HG03432 (cell line): ENCODE data around the gene RGPD3.
"Not testable (repeated sequence)": the region's sequence is repeated elsewhere in the genome, so short reads cannot be mapped to it uniquely, and the experiment has no call there.

Experiments
- ATAC-seq: cut with Tn5 transposase; IDR thresholded peaks from one replicate; pipeline ENCODE4 v1.9.1; 2021; ENCODE audit warnings: mild to moderate bottlenecking, moderate library complexity; ENCODE audit not compliant: unreplicated experiment

RGPD3 gene

DNA sequence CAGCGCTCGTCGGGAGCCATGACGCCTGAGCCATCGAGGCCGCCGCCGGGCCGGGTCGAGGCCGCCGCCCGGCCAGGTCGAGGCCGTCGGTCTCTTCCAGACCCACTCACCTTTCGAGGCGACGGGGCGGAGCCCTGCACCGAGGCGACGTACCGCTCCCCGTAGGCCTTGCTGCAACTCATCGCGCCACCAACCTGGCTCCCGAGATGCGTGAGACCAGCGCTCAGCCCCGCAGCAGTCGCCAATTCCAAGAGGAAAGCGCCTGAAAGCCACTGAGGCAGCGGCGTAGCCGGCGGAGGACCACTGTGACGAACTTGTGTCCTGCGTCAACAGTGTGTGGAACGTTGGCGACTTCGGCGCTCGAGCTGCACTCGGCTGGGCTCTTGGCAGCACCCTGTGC is at the start of gene RGPD3:
Gene RGPD3, minus strand, starts transcription at position 307 of the 400 bp plus-strand sequence. Its CDS starts 125 bp downstream, at position 182.
- not testable (repeated sequence) for ATAC-seq

- ATAC-seq, result no peak
Measured at GRCh38 chr2:106517329-106517728, 49.1 kb upstream of the RGPD3 start.

DNA sequence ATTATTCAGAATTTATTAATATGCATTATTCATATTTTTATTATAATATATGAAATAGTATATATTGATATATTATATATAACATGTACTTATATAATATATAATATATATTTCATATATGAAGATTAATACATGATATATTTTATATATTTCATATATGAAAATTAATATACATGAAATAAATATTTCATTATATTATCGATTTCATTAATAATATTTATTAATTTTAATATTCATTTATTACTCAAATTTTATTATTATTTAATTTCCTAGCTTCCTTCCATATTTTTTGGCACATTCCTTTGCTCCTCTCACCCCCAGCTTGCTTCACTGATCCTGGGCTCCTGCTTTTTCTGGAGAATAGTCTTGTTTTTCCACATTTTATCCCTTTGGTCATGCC is 48.7 kb upstream of the RGPD3 start:
- no peak for ATAC-seq

- ATAC-seq, result no peak
Measured at GRCh38 chr2:106516436-106516835, 48.2 kb upstream of the RGPD3 start.

GRCh38 chr2:106514827-106515226 is 46.6 kb upstream of the RGPD3 start:
- ATAC-seq, result not testable (repeated sequence)

DNA sequence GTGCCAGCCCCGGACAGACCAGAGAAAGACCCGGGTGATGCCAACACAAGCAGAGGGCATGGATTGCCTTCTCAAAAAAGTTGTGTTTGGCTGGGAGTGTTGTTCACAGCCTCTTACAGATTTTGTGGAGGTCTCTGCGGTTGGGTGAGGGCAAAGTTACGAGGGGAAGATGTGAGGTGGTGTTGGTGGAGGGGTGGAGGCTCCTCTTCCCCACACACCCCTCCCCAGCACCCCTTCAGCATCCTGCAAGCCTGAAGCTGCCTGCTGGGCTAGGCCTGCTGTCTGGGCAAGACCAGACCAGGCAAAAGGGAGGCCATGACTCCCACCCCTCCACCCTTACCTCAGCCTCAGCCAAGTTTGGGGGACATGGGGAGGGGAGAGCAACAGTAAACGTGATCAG is 45.2 kb upstream of the RGPD3 start:
- not testable (repeated sequence) for ATAC-seq

DNA sequence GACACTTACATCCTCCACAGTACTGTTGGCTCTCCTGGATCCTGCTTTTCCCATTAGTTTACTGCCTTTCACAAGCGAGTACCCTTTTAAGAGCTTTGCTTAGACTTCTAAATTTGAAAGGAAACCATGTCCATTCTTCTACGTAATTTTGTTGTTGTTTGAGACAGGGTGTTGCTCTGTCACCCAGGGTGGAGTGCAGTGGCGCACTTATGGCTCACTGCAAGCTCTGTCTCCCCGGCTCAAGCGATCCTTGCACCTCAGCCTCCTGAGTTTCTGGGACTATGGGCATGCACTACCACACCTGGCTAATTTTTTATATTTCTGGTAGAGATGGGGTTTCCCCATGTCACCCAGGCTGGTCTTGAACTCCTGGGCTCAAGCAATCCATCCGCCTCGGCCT is 43.7 kb upstream of the RGPD3 start:
- not testable (repeated sequence) for ATAC-seq

GRCh38 chr2:106511476-106511901 is 43.3 kb upstream of the RGPD3 start:
- not testable (repeated sequence) for ATAC-seq

- not testable (repeated sequence) for ATAC-seq
Measured at GRCh38 chr2:106510791-106511190, 42.6 kb upstream of the RGPD3 start.

DNA sequence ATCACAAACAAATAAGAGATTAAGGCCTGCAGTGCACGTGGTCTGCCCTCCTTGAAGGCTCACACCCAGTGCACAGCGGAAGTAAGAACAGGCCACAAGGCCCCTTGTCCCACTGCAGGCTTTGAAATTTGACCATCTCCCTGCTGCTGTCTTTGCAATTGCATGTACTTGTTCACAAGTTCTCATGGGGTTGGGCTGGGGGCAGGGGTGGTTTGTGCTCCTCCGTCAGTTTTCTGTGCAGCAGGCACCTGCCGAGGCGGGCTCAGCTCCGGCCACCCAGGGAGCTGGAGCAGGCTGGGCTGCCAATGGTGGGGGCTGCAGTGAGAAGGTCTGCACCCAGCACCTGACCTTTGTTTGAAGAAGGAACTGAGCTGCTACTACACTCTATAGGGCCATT is 41.2 kb upstream of the RGPD3 start:
- ATAC-seq, result not testable (repeated sequence)

- not testable (repeated sequence) for ATAC-seq
Measured at GRCh38 chr2:106508660-106509373, 40.6 kb upstream of the RGPD3 start.

DNA sequence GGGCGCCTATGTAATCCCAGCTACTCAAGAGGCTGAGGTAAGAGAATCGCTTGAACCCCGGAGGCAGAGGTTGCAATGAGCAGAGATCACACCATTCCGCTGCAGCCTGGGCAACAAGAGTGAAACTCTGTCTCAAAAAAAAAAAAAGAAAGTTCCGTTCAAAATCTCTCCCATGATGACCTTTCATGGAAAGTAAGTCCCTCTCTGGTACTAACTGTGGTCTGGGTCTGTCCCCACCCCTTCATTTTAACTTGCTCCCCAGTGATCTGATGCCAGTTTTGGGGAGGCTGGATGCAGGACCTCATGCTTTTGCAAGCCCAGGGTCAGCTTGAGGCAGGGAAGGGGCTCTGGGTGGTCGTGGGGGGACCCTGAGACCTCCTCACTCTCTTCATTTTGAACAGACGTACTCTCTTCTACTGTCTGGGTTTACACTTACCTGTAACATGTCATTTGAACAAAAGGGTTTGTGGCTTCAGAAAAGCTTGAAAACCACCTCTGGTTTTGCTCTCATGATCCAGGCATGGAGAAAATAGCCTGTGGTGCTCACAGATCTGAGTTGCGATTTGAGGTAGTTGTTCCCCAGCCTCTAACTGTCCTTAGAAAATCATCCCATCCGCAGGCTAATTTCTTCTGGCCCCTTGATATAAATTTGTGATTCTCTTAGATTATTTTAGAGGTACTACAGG is 37.9 kb upstream of the RGPD3 start:
- not testable (repeated sequence) for ATAC-seq

GRCh38 chr2:106504787-106505186 is 36.6 kb upstream of the RGPD3 start:
- ATAC-seq, result not testable (repeated sequence)

DNA sequence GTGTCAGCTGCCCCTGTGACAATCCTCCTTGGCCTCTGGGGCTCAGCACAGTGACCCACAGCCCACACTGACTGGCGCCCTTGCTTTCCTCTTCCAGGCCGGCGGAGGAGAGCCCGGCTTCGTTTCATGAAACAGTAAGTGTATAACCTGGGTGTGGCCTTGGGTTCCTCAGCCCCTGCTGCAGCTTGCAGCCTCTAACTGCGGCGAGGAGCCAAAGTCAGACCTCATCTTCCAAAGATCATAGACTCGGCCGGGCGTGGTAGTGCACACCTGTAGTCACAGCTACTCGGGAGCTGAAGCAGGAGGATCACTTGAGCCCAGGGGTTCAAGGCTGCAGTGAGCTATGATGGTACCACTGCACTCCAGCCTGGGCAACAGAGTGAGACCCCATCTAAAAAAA is 36.0 kb upstream of the RGPD3 start:
- ATAC-seq, result not testable (repeated sequence)

DNA sequence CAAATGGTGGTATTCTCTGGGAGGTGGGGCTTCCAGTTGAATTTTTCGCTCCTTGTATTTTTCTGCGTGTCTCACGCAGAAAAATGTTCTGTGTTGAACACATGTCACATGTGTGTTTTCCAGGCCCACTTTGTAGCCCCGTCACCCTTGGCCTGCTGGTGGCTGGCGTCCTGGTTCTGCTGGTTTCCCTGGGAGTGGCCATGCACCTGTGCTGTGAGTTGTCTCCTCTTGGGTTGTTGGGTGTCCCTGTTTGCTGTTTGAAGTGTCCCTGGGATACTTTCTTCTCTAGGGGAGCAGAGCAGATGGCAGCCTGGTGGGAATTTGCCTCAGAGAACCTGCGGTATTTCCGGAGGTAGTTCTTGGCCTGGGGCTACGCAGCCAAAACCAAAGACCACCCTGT is 34.1 kb upstream of the RGPD3 start:
- ATAC-seq, result not testable (repeated sequence)

DNA sequence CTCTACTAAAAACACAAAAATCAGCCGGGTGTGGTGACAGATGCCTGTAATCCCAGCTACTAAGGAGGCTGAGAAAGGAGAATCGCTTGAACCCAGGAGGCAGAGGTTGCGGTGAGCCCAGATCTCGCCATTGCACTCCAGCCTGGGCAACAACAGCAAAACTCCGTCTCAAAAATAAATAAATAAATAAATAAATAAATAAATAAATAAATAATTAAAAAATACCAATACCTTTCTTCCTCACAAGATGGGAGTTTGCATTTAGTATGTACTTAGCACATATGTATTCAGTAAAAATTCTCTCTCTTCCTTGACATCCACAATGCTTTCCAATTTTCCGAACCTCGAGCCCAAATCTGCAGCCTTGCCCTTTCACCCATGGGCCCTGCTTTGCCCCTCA is 32.1 kb upstream of the RGPD3 start:
- ATAC-seq, result not testable (repeated sequence)

DNA sequence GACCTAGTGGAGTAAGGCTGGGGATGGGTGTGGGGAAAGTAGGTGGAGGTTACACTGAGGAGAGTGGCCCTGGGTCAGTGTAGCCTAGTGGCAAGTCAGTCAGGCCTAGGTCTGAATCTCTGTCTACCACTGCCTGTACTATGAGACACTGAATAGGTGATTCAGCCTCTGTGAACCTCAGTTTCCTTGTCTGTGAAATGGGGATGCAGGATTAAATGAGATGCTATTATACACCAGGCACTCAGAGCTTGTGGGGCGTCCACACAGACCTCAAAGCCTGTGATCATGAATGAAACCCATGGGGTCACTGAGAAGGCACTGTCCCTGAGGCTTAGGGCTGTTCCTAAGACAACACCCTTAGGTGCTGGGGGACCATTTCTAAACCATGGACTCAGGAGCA is 30.3 kb upstream of the RGPD3 start:
- ATAC-seq, result not testable (repeated sequence)

DNA sequence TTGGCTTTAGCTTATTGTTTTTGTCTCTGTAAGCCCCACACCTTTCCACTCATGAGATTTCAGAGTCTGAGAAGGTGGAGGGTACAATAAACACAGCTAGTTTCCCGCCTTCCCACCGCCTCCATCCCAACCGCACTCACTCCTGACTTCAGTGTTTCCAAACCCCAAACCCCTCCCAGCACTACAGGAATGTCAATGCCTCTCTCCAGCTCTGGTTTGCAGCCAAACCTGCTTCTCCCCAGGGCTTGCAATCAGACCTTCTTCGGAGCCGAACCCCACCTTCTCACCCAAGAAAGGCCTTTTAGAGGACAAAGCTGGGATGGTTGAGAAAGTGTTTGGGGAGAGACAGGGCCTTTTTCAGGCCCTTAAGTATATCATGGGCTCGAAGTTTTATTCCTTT is 24.7 kb upstream of the RGPD3 start:
- not testable (repeated sequence) for ATAC-seq

- not testable (repeated sequence) for ATAC-seq
Measured at GRCh38 chr2:106492399-106492798, 24.2 kb upstream of the RGPD3 start.

DNA sequence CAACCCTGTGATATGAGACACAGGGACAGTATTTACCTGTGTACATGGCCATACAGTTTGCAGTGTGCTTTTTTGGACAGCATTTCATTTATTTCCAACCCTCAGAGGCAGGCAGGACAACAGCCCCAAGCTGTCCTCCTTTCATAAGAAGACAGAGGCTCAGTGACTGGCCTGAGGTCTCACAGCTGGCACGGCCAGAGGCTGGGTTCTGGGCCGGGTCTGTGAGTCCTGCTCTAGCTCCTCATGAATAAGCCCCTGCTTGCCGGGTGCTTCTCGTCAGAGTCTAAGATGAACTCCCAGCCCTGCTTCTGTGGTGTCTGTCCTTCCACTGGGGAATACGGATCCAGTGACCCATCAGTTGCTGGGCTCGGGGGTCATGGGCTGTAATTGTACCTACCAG is 21.5 kb upstream of the RGPD3 start:
- ATAC-seq, result not testable (repeated sequence)

DNA sequence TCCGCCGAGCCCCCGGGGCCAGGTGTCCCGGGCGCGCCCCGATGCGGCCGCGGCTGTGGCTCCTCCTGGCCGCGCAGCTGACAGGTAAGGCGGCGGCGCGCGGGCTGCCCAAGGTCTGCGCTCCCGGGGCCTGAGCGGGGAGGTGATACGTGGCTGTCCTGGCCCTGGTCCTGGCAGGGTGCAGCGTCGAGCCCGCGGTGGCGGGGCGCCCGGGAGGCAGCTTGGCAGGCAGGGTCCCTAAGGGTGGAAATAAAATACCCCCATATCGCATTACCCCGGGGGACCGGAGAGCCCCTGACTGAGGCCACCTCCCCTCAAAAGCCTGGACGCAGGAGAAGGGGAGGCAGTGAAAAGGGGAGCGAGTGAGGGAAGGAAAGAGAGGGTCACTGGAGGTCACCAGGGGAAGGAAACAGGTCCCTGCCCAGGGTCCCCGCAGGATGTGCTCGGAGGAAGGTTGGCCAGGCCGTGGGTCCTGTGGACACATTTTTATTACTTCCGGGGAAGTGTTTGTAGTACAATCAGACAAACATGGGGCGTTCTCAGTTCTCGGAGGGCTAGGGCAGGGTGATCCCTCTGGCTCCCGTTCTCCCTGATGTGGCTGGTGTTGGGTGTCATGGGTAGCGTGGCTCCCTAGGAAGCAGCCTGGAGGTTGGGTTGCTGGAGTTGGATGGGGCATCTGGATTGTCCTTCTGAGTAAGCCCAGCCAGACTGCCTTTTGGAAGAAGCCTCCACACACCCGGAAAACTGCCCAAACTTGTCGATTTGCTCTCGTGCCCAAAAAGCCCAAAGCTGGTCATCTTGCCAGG is 19.4 kb upstream of the RGPD3 start:
- not testable (repeated sequence) for ATAC-seq
